Bronchial epithelial cell (primary cell): ENCODE measurements around the gene CNTNAP2. TPM values are rescaled to one million over a fixed set of nuclear protein-coding genes. Genes with fewer than 3 reads are reported as not detected.

Experiments
- DNase-seq: peaks from one replicate; pipeline ENCODE4 v3.0.0-alpha.2; 2010; ENCODE audit warnings: low read depth
- FAIRE-seq: peaks from 2 replicates; lab custom pipeline; 2011; peaks lifted over from hg19 to GRCh38; lab: Jason Lieb, UNC
- H3K27me3 ChIP-seq: 2 replicates; pipeline ENCODE4 v1.5.1; 2011; ENCODE audit warnings: low read length; ENCODE audit not compliant: control insufficient read depth, insufficient read depth
- H3K36me3 ChIP-seq: 2 replicates; pipeline ENCODE4 v1.5.1; 2011; ENCODE audit warnings: low read length; ENCODE audit not compliant: control insufficient read depth, insufficient read depth
- H3K4me3 ChIP-seq: 2 replicates; pipeline ENCODE4 v1.5.1; 2011; ENCODE audit warnings: mild to moderate bottlenecking, low read depth, low read length, control low read depth
- total RNA-seq: library from RNA; depleted of rRNA; stranded (reverse); fragments of >200 nt; gene quantifications from 2 replicates; pipeline ENCODE4 v1.2.1, GENCODE V29; 2014
- TF ChIP-seq, protein P1 (sequence below): IDR thresholded peaks from 2 replicates; pipeline ENCODE4 v1.5.1; 2011; ENCODE audit warnings: mild to moderate bottlenecking, moderate library complexity, low read length, control low read depth, inconsistent platforms; ENCODE audit not compliant: insufficient read depth, severe bottlenecking

CNTNAP2 gene
- total RNA-seq, 1 donor from 2014 or later, result 0.26 TPM

GRCh38 chr7:148118371-148118770 is 2001.8 kb downstream of the CNTNAP2 start:
- no peaks in the 10 kb centered on the region for H3K36me3 ChIP-seq
- no peaks in the 10 kb centered on the region for H3K27me3 ChIP-seq
- no peak overlapping the region for H3K4me3 ChIP-seq
- DNase-seq (no peak), FAIRE-seq (no peak)
- TF ChIP-seq, protein P1, sequence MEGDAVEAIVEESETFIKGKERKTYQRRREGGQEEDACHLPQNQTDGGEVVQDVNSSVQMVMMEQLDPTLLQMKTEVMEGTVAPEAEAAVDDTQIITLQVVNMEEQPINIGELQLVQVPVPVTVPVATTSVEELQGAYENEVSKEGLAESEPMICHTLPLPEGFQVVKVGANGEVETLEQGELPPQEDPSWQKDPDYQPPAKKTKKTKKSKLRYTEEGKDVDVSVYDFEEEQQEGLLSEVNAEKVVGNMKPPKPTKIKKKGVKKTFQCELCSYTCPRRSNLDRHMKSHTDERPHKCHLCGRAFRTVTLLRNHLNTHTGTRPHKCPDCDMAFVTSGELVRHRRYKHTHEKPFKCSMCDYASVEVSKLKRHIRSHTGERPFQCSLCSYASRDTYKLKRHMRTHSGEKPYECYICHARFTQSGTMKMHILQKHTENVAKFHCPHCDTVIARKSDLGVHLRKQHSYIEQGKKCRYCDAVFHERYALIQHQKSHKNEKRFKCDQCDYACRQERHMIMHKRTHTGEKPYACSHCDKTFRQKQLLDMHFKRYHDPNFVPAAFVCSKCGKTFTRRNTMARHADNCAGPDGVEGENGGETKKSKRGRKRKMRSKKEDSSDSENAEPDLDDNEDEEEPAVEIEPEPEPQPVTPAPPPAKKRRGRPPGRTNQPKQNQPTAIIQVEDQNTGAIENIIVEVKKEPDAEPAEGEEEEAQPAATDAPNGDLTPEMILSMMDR, result no peak

GRCh38 chr7:148121401-148121800 is 2004.8 kb downstream of the CNTNAP2 start:
- FAIRE-seq, result no peak
- Histone ChIP-seq H3K27me3 (no peaks in the 10 kb centered on the region), H3K4me3 (no peak overlapping the region), H3K36me3 (no peaks in the 10 kb centered on the region)
- DNase-seq, result no peak
- TF ChIP-seq, protein P1, result no peak

DNA sequence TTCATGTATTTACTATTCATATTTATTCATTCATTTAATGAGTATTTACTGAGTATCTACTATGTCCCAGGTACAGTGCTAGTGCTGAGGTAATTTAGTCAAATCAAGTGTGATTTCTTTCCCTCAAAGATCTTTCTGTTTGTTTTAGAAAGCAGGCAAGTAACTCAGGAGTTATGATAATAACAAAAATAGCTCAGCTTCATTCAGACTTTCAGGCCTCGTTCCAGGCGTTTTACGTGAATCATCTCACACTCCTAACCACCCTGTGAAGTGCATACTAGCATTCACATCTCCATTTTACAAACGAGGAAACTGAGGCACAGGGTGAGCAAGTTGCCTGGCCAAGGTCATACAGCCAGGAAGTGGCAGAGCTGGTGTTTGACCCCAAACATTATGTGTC is 2005.2 kb downstream of the CNTNAP2 start:
- no peaks in the 10 kb centered on the region for H3K36me3 ChIP-seq
- no peaks in the 10 kb centered on the region for H3K27me3 ChIP-seq
- TF ChIP-seq, protein P1, result no peak
- FAIRE-seq (no peak), DNase-seq (no peak)
- H3K4me3 ChIP-seq, result no peak overlapping the region

DNA sequence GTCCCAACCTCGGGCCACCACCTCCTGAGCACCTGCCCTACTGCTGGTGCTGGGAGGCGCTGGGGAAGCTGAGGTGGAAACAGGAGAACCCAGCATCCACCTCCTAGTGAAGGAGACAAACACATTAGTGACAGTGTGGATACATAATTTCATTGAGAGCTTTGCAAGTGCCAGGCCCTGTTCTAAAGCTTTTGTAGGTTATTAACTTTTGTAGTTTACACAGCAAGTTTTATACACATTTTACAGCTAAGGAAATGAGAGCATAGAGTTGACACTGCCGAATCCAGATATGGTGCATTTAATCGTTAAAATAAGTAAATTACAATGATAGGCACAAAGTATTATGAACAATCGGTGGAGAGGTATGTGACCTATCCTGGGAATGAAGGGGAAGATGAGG is 2007.9 kb downstream of the CNTNAP2 start:
- TF ChIP-seq, protein P1, result no peak
- no peaks in the 10 kb centered on the region for H3K27me3 ChIP-seq
- FAIRE-seq, result no peak
- H3K4me3 ChIP-seq, result no peak overlapping the region
- no peaks in the 10 kb centered on the region for H3K36me3 ChIP-seq
- no peak for DNase-seq

GRCh38 chr7:148127374-148127773 is 2010.8 kb downstream of the CNTNAP2 start:
- H3K4me3 ChIP-seq, result no peak overlapping the region
- H3K27me3 ChIP-seq, result no peaks in the 10 kb centered on the region
- FAIRE-seq (no peak), DNase-seq (no peak)
- no peaks in the 10 kb centered on the region for H3K36me3 ChIP-seq
- TF ChIP-seq, protein P1, result no peak

DNA sequence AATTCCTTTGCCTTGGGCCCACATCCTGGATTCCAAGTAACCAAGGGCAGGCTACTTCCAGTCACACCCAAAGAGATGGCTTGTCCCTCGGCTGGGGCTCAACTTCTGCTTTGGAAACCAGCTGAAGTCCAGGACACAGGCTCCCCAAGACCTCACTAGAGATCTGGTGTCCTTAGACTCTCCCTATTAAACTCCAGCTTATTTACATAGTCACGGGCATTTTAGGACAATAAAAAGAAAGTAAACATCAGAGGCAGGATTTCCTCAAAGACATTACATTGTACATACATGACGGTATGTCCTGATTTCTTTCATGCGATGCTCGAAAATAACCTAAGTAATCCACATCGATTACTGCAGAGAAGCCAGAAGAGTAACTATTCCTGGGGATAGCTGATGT is 2012.4 kb downstream of the CNTNAP2 start:
- Histone ChIP-seq H3K36me3 (no peaks in the 10 kb centered on the region), H3K27me3 (no peaks in the 10 kb centered on the region)
- DNase-seq, result no peak

More for the DNA sequence above, 2012.4 kb downstream of the CNTNAP2 start:
- FAIRE-seq, result no peak
- TF ChIP-seq, protein P1, result no peak
- no peak overlapping the region for H3K4me3 ChIP-seq
